ENCODE results near the gene PDK4.

PDK4 gene

GRCh38 chr7:95535662-95536061 lies 60.7 kb downstream of the PDK4 start:
- H3K27ac ChIP-seq, result no peak overlapping the region

GRCh38 chr7:95534796-95535195 lies 61.5 kb downstream of the PDK4 start:
- Histone ChIP-seq H3K27ac (no peak overlapping the region), H3K27me3 (peaks cover 5% of the 10 kb centered on the region), H3K4me1 (ENCODE audit: control insufficient read depth in 1 of 2, insufficient read depth in 1 of 2, low read depth in 1 of 2, low read length in 1 of 2) (no peaks in the 10 kb centered on the region), H3K4me3 (ENCODE audit: low read depth in 1 of 2, low read length in 1 of 2) (no peak overlapping the region), H3K9me3 (no peaks in the 10 kb centered on the region), H3K36me3 (no peaks in the 10 kb centered on the region)
- TF ChIP-seq CTCF (IDR thresholded peaks at IDR 0.05), result no peak

More at GRCh38 chr7:95535662-95536061, 60.7 kb downstream of the PDK4 start:
- Histone ChIP-seq H3K4me3 (ENCODE audit: low read depth in 1 of 2, low read length in 1 of 2) (no peak overlapping the region), H3K36me3 (no peaks in the 10 kb centered on the region), H3K27me3 (peaks cover 8% of the 10 kb centered on the region), H3K4me1 (ENCODE audit: control insufficient read depth in 1 of 2, insufficient read depth in 1 of 2, low read depth in 1 of 2, low read length in 1 of 2) (no peaks in the 10 kb centered on the region), H3K9me3 (no peaks in the 10 kb centered on the region)
- TF ChIP-seq CTCF (IDR thresholded peaks at IDR 0.05), result no peak

All from neutrophil (primary cell).